GM21619 (cell line): Measurements from ENCODE around the gene PLA2G4E.
A peak's percentile ranks its signal among the peaks of the same experiment; 100 is the strongest.

ENCODE experiments used
- ATAC-seq: cut with Tn5 transposase; IDR thresholded peaks from one replicate; pipeline ENCODE4 v1.9.1; 2021; ENCODE audit not compliant: unreplicated experiment

Gene PLA2G4E

DNA sequence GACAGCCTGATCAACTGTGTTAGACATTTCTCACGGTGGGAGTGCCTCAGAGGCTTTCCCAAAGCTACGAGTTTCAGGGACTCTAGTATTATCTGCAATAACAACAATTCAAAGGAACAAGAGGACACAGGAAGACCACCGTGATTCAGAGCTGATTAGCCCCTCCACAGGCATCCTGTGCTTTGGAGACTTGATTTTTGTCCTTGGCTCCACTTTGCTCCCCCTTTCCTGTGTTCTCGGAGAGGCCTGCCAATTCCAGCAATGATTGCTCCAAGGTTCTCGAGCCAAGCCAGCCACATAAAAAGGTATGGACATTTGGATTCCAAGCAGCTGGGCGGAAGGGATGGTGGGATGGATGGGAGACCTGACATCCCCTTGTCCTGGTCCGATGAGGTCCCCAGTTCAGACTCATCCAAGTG lies 62.8 kb downstream of the PLA2G4E start:
- ATAC-seq, result no peak

GRCh38 chr15:41957021-41957897 lies 63.6 kb downstream of the PLA2G4E start:
- ATAC-seq, result peak; percentile 76

DNA sequence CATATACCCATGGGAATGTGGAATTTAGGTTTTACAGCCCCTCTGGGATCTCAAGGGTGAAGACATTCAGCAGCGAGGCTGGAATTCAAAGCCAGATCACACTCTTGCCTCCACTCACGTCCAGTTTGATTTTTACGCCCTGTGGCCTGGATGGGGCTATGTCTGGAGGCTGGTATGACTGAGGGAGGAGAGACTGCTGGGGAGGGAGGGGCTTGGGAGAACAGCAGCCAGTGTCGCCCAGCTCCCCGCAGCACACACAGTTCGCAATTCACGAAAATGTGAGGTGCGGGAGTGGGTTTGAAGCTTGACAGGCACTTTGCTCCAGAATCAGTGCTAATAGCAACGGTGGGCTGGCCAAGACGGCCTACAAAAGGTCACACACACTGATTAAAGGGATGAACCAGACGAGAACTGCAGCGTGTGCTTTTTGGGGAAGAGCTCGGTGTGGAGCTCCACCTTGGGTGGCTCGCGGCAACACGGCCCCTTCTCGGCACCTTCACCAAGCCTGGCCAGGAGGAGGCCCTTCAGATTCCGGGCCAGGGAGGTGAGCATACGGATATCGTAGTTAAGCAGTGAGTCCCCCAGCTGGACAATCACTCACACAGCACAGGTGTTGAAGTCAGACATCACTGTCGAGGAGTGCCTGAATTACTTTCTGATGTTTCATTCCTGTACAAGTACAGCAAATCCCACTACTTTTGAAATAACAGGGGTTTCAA lies 64.9 kb downstream of the PLA2G4E start:
- ATAC-seq, result no peak

DNA sequence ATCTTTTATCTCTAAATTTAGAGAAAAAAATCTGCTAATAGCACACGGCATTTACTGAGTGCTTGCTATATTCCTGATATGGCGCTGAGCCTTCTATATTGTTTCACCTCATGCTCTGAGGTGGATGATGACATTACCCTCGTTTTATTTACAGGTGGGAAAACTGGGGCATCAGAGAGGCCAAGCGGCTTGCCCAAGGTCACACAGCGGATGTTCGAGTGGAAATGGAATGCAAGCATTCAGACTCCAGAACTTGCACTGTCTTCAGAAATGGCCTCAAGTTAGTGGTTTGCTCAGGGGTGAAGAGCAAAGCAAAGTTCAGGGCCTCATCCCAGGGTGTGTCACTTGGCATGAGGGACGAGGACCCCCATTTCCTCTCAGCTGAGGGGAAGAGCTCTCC lies 65.7 kb downstream of the PLA2G4E start:
- no peak for ATAC-seq

DNA sequence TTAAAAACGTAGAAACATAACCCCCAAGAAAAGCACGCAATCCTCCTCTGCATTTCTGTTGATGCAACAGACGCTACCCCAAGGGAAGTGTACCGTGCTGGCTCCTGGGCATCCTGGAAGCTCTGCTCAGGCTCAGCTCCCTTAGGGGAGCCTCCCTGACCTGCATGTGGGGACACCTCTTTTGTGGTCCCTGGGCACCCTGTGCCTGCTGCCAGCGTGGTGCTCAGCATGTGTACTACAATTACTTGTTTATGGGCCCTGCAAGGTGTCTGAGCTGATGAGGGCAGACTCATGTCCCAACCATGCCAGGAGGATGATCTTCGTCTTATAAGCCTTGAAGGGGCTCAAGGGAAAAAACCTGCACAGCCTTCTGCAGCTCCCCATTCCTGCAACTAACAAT lies 66.8 kb downstream of the PLA2G4E start:
- ATAC-seq, result no peak

- ATAC-seq, result no peak
Measured at GRCh38 chr15:41952013-41952563, 68.8 kb downstream of the PLA2G4E start.

DNA sequence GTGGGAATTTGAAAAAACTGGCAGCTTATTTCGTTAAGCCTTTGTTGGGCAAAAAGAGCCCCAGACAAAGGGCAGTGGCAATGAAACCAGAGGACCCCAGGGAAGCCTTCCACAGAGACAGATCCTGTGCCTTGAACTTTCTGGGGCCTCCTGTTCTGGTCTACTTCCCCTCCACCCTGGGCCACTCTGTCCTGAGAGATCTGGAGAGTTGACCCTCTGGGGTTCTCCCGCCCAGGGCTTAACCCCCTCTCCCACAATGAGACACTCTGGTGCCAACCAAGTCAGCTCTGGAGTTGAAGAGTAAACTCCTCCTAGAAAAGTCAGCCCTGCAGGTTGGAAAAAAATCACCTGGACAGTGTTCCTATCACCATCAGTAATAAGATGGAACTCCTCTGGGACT lies 69.3 kb downstream of the PLA2G4E start:
- ATAC-seq, result no peak

GRCh38 chr15:41950489-41950888 lies 70.4 kb downstream of the PLA2G4E start:
- ATAC-seq, result no peak

DNA sequence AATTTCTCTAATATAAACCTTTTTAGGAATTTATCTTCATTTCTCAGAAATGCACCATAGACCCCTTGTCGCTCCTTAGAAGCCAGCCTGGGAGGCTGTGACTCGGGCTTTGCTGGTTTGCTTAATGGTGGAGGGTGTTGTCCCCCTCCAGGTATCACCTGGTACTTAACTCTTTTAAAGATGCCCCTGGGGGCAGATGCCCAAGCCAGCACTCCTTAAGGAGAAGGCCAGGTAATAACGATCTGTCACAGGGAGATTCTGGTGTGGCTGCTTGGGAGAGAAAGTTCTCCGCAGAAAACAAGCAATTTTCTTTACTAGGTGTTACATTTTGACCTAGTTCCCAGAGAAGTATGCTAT lies 70.7 kb downstream of the PLA2G4E start:
- ATAC-seq, result no peak

GRCh38 chr15:41949401-41950126 lies 71.3 kb downstream of the PLA2G4E start:
- no peak for ATAC-seq

DNA sequence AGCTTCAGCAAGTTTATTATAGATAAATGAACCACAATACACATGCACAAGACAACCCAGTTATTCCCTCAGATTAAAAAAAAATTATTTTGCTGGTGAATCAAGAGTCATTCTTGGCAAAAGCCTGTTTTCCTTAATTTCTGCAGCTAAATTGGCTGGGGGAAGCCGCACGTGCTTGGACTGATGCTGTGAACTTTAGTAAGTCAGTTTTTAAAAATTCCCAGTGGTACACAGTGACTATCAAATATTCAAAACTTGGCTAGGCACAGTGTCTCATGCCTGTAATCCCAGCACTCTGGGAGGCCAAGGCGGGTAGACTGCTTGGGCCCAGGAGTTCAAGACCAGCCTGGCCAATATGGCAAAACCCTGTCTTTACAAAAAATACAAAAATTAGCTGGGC lies 72.4 kb downstream of the PLA2G4E start:
- ATAC-seq, result no peak

GRCh38 chr15:41946970-41947369 lies 73.9 kb downstream of the PLA2G4E start:
- ATAC-seq, result no peak

DNA sequence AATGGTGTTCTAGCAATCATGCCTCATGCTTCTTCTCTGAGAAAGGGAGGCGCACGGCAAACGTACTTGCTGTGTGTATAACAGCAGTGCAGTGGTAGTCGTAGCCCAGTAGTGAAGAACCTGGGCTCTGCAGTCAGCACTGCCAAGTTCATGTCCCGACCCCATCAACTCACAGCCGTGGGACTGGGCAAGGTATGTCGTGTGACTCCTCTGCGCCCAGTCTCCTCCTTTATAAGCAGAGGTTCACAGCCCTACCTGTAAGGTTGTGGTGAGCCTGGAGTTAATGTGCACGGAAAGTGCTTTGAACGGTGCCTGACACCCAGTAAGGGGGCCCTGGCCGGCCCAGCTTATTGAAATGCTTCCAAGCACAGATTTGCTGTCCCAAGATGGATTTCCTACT lies 75.1 kb downstream of the PLA2G4E start:
- no peak for ATAC-seq

GRCh38 chr15:41945221-41945620 lies 75.6 kb downstream of the PLA2G4E start:
- ATAC-seq, result no peak

DNA sequence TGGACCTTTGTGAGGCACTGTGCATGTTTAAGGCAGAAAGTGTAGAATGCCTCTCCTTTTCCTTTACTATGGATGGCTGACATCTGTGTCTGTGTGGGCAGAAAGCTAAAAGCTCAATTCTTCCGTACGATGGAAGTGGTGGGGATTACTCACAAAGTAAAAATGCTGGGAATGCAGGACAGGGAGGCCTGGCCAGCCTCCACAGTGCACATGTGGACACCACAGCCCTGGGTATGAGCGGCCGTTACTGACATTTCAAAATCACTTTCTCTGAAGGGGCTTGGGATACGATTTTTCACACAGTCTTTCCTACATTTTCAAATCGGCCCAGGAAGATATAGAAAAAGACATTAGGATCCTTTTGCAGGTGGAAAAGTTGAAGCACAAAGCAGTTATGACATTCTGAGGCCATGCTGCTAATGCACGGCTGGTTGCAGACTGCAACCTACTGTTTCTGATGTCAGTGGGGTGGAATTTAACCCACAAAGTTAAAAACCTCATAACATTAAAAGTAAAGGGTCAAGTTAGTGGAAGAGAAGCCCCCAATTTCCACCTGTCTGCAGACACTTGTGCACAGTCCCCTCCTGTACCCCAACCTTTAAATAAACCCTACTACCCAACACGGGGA lies 76.4 kb downstream of the PLA2G4E start:
- no peak for ATAC-seq

DNA sequence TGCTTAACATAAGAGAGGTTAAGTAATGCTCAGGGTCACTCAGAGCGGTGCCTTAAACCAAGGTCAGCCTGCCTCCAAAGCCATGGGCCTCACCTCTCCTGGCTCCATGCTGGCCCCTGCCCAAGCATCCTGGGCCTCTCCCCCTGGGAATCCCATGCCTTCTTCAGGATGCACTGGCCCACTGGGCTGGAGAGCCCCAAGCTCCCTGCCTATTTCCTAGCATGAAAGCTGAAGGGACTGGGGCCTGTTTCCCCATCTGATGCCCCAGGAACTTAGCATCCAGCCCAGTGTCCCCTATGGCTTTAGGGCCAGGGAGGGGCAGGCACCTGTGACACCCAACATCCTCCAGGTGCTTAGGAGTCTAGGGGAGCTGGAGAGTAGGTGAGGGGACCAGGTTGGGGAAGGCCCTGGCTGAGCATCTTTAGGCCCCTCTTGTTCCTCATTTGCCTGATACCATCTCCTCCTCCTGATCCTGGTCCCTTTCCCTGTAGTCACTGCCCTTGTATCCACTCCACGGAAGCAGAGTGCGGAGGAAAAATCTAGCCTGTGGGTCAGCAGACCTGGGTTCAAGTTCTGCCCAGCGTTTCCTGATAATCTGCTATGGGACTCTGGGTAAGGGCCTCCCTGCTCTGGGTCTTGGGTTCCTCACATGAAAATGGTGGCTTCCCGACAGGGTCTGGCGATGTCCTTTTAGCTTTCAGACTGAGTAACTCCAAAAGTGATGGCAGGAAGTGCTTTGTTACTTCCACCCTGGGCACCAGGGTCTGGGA lies 77.1 kb downstream of the PLA2G4E start:
- ATAC-seq, result no peak

DNA sequence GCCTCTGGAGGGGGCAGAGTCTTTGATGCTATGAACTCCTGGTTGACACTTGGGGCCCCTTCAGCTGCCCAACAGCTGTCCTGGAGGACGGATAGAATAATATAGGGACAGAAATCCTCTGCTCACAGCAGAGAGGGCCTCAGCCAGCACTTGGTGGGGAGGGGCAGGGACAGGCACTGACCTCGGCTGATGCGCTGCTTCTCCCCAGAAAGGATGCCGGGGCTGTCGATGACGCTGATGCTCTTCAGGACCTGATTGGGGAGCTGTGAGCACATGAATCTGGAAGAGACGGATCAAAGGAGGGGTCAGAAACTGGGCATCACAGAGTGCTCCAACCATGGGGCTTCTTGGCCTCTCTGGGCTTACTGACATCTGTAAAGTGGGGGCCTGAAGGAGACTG lies 78.0 kb downstream of the PLA2G4E start:
- no peak for ATAC-seq

DNA sequence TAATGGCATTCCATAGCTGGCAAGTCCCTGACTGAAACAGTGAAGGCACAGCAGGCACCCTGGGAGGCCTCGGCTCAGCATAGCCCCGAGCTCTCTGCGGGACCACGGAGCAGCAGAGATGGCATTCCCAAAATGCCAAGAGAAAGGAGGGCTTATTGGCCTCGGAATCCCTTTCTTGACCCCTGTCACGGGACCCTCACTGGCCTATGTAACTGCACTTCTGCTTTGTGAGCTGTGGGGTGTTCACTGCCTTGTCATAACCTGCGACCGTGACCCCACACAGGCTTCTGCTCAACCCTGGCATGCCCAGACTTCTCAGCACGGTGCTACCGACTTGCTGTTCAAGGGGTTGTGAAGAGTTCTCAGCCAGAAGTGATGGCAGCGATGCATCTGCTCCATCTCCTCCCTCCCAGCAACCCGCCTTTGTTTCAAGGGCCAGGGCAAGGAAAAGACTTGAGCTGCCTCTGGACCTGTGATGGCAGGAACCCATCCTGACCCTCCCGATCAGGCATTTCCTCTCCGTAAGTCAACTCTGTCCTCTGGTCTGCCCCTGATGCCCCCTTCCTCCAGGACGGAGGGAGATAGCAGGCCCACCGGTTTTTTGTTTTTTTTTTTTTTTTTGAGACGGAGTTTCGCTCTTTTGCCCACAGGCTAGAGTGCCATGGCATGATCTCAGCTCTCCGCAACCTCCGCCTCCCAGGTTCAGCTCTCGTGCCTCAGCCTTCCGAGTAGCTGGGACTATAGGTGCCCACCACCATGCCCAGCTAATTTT lies 79.0 kb downstream of the PLA2G4E start:
- no peak for ATAC-seq

DNA sequence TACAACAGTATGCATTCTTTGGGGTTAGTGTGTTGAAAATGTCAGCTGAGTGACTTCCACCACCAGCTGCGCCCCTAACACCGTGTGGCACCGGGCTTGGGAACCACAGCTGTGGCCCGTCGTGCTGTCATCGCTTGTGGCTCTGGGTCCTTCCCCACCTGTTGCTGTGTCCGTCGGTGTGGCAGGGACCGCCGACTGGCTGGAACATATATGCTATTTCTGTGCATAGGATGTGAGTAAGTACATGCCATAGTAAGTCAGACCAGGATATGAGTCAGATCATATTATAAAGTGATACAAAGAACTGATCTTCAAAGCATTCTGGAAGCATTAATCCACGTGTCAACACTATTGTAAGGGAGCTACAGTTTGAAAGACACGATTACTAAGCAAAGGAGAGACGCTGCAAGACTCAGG lies 80.4 kb downstream of the PLA2G4E start:
- no peak for ATAC-seq
